HEK293 (cell line): ENCODE measurements around the gene DDIT3.

Experiments
- ATF2 ChIP-seq: fragments of 450-650 bp; formaldehyde crosslinking; IDR thresholded peaks from 2 replicates; pipeline ENCODE4 v1.5.1; 2016; ENCODE audit warnings: missing biosample characterization, missing genetic modification characterization, low read depth
- ELK4 ChIP-seq: IDR thresholded peaks from 2 replicates; pipeline ENCODE4 v1.6.1; 2011; ENCODE audit warnings: mild to moderate bottlenecking, low read depth, low read length, borderline replicate concordance
- KLF10 ChIP-seq: fragments of 450-650 bp; IDR thresholded peaks from 2 replicates; pipeline ENCODE4 v1.5.1; 2018; ENCODE audit warnings: missing biosample characterization, mild to moderate bottlenecking, missing genetic modification characterization
- KLF9 ChIP-seq: fragments of 450-650 bp; formaldehyde crosslinking; IDR thresholded peaks from 2 replicates; pipeline ENCODE4 v1.5.1; 2016; ENCODE audit warnings: missing biosample characterization, missing genetic modification characterization, low read depth
- PBX3 ChIP-seq: sonication (generic); formaldehyde crosslinking; IDR thresholded peaks from 2 replicates; pipeline ENCODE4 v1.8.1; 2022; ENCODE audit warnings: mild to moderate bottlenecking, moderate library complexity, missing genetic modification reagents
- ZBTB21 ChIP-seq: fragments of 450-650 bp; formaldehyde crosslinking; IDR thresholded peaks from 2 replicates; pipeline ENCODE4 v1.5.1; 2017; ENCODE audit warnings: missing biosample characterization, missing genetic modification characterization
- ZFP41 ChIP-seq: fragments of 450-650 bp; formaldehyde crosslinking; IDR thresholded peaks from 2 replicates; pipeline ENCODE4 v1.5.1; 2016; ENCODE audit warnings: missing biosample characterization, missing genetic modification characterization, borderline replicate concordance
- ZNF184 ChIP-seq: fragments of 450-650 bp; IDR thresholded peaks from 2 replicates; pipeline ENCODE4 v1.5.1; 2018; ENCODE audit warnings: missing biosample characterization, mild to moderate bottlenecking, missing genetic modification characterization
- ZNF394 ChIP-seq: fragments of 450-650 bp; formaldehyde crosslinking; IDR thresholded peaks from 2 replicates; pipeline ENCODE4 v1.5.1; 2016; ENCODE audit warnings: missing biosample characterization, missing genetic modification characterization, mild to moderate bottlenecking, moderate library complexity, borderline replicate concordance
- ZNF530 ChIP-seq: fragments of 450-650 bp; formaldehyde crosslinking; IDR thresholded peaks from 2 replicates; pipeline ENCODE4 v1.5.1; 2016; ENCODE audit warnings: low read depth, missing biosample characterization, missing genetic modification characterization
- ZNF707 ChIP-seq: fragments of 450-650 bp; formaldehyde crosslinking; IDR thresholded peaks from 2 replicates; pipeline ENCODE4 v1.5.1; 2016; ENCODE audit warnings: missing biosample characterization, missing genetic modification characterization
- TF ChIP-seq, protein P1 (sequence below): fragments of 450-650 bp; formaldehyde crosslinking; IDR thresholded peaks from 2 replicates; pipeline ENCODE4 v1.5.1; 2016; ENCODE audit warnings: missing biosample characterization, missing genetic modification characterization
- TF ChIP-seq, protein P2 (sequence below): fragments of 450-650 bp; formaldehyde crosslinking; IDR thresholded peaks from 2 replicates; pipeline ENCODE4 v1.5.1; 2016; ENCODE audit warnings: missing biosample characterization, missing genetic modification characterization
- TF ChIP-seq, protein P3 (sequence below): fragments of 450-650 bp; formaldehyde crosslinking; IDR thresholded peaks from 2 replicates; pipeline ENCODE4 v1.5.1; 2016; ENCODE audit warnings: missing biosample characterization, missing genetic modification characterization

DNA sequence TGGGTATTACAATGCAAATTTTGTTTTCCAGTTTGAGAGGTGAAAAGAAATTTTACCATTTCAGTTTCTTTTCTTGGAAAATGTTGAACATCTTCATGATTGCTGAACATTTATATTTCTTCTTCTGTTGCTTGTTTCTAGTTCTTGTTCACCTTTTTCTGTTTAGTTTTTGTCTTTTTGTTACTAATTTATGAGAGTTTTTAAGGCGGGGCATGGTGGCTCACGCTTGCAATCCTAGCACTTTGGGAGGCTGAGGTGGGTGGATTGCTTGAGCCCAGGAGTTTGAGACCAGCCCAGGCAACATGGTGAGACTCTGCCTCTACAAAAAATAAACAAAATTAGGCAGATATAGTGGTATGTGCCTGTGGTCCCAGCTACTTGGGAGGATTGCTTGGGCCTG, 40.2 kb upstream of the DDIT3 start:
- TF ChIP-seq ZNF394 (no peak), ATF2 (no peak), ZNF530 (tag by site-specific recombination) (no peak), PBX3 (CRISPR knock-in tag) (no peak), ZBTB21 (tag by site-specific recombination) (no peak), KLF9 (tag by site-specific recombination) (no peak), ZNF707 (tag by site-specific recombination) (no peak), KLF10 (no peak), ZNF184 (no peak), ZFP41 (tag by site-specific recombination) (no peak), ELK4 (no peak)
- TF ChIP-seq, protein P1, sequence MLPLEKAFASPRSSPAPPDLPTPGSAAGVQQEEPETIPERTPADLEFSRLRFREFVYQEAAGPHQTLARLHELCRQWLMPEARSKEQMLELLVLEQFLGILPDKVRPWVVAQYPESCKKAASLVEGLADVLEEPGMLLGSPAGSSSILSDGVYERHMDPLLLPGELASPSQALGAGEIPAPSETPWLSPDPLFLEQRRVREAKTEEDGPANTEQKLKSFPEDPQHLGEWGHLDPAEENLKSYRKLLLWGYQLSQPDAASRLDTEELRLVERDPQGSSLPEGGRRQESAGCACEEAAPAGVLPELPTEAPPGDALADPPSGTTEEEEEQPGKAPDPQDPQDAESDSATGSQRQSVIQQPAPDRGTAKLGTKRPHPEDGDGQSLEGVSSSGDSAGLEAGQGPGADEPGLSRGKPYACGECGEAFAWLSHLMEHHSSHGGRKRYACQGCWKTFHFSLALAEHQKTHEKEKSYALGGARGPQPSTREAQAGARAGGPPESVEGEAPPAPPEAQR (tag by site-specific recombination), result no peak
- TF ChIP-seq, protein P2, sequence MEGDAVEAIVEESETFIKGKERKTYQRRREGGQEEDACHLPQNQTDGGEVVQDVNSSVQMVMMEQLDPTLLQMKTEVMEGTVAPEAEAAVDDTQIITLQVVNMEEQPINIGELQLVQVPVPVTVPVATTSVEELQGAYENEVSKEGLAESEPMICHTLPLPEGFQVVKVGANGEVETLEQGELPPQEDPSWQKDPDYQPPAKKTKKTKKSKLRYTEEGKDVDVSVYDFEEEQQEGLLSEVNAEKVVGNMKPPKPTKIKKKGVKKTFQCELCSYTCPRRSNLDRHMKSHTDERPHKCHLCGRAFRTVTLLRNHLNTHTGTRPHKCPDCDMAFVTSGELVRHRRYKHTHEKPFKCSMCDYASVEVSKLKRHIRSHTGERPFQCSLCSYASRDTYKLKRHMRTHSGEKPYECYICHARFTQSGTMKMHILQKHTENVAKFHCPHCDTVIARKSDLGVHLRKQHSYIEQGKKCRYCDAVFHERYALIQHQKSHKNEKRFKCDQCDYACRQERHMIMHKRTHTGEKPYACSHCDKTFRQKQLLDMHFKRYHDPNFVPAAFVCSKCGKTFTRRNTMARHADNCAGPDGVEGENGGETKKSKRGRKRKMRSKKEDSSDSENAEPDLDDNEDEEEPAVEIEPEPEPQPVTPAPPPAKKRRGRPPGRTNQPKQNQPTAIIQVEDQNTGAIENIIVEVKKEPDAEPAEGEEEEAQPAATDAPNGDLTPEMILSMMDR (tag by site-specific recombination), result no peak
- TF ChIP-seq, protein P3, sequence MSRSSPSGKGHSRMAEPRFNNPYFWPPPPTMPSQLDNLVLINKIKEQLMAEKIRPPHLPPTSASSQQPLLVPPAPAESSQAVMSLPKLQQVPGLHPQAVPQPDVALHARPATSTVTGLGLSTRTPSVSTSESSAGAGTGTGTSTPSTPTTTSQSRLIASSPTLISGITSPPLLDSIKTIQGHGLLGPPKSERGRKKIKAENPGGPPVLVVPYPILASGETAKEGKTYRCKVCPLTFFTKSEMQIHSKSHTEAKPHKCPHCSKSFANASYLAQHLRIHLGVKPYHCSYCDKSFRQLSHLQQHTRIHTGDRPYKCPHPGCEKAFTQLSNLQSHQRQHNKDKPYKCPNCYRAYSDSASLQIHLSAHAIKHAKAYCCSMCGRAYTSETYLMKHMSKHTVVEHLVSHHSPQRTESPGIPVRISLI (tag by site-specific recombination), result no peak
